LNCAP (cell line): Measurements from ENCODE around the gene DENND4A.

ENCODE experiments used
- TF ChIP-seq, protein P1 (sequence below): fragments of 450-650 bp; IDR thresholded peaks from 2 replicates; pipeline ENCODE4 v1.5.1; 2017; ENCODE audit warnings: mild to moderate bottlenecking

Gene DENND4A

GRCh38 chr15:65792138-65792987 is at the start of gene DENND4A:
TSS of gene DENND4A (minus strand) at chr15:65792293. CDS start at chr15:65756450, 35,843 bp downstream.
- TF ChIP-seq, protein P1, sequence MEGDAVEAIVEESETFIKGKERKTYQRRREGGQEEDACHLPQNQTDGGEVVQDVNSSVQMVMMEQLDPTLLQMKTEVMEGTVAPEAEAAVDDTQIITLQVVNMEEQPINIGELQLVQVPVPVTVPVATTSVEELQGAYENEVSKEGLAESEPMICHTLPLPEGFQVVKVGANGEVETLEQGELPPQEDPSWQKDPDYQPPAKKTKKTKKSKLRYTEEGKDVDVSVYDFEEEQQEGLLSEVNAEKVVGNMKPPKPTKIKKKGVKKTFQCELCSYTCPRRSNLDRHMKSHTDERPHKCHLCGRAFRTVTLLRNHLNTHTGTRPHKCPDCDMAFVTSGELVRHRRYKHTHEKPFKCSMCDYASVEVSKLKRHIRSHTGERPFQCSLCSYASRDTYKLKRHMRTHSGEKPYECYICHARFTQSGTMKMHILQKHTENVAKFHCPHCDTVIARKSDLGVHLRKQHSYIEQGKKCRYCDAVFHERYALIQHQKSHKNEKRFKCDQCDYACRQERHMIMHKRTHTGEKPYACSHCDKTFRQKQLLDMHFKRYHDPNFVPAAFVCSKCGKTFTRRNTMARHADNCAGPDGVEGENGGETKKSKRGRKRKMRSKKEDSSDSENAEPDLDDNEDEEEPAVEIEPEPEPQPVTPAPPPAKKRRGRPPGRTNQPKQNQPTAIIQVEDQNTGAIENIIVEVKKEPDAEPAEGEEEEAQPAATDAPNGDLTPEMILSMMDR = no peak

DNA sequence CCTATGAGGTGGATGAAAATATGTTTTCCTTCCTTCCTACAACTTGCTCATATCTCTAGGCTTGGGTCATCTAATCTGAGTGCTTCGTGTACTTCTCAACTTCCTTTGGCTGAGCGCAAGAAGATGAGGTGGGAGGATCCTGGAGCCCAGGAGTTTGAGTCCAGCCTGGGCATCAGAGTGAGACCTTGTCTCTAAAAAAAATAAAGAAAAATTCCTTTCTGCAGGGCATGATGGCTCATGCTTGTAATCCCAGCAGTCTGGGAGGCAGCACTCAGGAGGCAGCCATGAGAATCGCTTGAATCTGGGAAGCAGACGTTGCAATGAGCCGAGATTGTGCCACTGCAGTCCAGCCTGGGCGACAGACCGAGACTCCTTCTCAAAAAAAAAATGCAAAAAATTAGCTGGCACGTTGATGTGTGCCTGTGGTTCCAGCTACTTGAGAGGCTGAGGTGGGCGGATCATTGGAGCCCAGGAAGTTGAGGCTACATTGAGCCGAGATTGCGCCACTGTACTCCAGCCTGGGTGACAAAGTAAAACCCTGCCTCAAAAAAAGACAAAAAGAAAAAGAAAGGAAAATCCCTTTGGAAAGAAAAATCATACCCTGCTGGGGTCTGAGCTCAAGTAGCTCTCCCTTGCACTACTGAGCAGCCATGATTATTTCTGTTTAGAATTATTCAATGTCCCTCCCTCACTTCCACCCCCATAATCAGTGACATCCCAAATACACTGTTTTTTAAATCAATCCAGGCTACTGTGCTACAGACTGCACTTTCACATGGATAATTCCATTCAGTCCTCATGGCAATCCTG is 49.2 kb upstream of the DENND4A start:
- TF ChIP-seq, protein P1 = no peak

DNA sequence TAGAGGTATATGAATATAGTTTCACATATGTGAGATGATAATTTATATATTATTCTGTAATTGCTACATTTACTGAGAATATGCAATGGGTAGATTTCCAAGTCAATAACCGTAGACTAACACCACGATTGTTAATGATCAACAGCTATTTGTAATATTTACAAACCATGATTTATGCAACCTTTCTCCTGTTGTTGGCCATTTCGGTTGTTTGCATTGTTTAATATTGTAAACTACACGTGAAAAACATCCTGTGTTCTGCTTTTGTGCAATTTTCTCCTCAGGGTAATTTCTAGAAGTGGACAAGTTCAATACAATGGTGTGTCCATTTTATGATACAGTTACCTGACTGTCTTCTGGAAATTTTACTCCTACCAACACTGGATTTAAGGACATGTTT is 47.9 kb upstream of the DENND4A start:
- TF ChIP-seq, protein P1 = no peak

DNA sequence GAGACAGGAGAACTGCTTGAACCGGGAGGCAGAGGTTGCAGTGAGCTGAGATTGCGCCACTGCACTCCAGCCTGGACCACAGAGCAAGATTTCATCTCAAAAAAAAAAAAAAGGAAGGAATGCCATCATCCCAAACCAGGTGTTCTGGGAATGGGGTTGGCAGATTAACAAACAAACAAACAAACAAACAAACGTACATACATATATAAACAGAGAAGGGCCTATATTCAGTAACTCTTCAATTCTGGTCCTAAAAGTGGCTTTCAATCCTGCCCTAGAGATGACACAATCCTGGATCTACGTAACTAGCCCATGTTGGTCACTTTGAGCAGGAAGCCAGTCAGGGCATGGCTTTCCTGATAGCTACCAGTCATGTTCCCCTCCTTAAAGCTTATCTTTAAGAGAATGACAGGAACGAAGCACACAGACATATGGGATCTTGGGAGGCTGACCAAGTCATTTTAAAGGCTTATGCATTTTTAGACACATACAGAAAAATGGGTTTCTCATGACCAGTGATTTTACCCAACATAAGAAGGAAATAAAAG is 47.3 kb upstream of the DENND4A start:
- TF ChIP-seq, protein P1 = no peak

DNA sequence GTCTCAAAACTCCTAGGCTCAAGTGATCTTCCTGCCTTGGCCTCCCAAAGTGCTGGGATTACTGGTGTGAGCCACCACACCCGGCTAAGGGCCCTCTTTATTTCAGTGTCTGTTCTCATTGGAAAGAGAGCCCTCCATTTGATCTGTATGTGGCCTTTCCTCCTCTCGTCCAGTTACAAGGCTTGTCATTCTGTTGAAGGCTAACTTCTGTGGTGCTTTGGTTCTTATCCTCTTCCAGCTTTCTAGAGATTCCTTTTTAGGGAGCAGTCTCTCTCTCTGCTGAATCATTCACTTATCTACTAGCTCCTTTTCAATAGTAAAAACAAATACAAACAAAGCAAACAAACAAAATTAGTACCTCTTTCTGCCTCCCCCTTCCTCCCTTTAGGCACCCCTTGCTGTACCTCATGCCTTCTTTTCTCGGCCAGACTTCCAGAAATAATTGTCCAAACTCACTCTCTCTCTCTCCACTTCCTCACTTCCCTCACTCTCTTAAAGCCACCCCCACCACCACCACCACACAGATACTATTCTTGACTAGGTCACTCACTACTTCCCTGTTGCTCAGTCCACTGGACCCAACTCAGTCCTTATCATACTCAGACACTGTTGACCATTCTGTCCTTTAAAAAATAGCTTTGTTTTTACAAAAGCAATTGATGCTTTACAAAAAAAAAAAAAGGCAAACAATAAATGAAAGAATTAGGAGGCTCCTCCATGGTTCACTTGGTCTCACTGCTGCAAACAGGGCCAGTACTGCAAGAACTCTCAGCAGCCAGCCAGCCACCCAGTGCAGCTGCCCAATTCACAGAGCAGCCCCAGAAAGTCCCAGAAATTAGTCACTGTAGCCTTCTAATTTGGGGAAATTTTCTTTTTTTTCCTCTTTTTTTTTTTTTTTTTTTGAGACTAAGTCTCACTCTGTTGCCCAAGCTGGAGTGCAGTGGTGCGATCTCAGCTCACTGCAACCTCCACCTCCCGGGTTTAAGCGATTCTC is 45.5 kb upstream of the DENND4A start:
- TF ChIP-seq, protein P1 = no peak

GRCh38 chr15:65836665-65837064 is 44.6 kb upstream of the DENND4A start:
- TF ChIP-seq, protein P1 = peak; percentile 26; the same call in 1 of the 2 replicates
